Activated T-cell treated with anti-CD3 and anti-CD28 coated beads, Interleukin-2, amount 50 U/mL, for 4 hours (primary cell): Measurements from ENCODE around the gene NGEF. TPM values are rescaled to one million over a fixed set of nuclear protein-coding genes. Genes with fewer than 3 reads are reported as not detected.

Experiments
- ATAC-seq, 2 donors: fragments of 200-7000 bp; cut with Tn5 transposase; one replicate each; pipeline ENCODE4 v1.10.0; 2021
- DNase-seq: peaks from one replicate; pipeline ENCODE4 v3.0.0-alpha.2; 2020
- H3K27me3 Mint-ChIP-seq: one replicate; pipeline ENCODE4 v1.8.0; 2021; ENCODE audit warnings: low read depth, mixed read lengths
- H3K36me3 Mint-ChIP-seq: one replicate; pipeline ENCODE4 v1.8.0; 2022; ENCODE audit warnings: mixed read lengths; ENCODE audit not compliant: insufficient read depth
- H3K4me1 Mint-ChIP-seq: one replicate; pipeline ENCODE4 v1.8.0; 2021; ENCODE audit warnings: low read depth, mixed read lengths
- H3K4me3 Mint-ChIP-seq: one replicate; pipeline ENCODE4 v1.8.0; 2021; ENCODE audit warnings: mild to moderate bottlenecking, moderate library complexity, mixed read lengths
- H3K9me3 Mint-ChIP-seq: one replicate; pipeline ENCODE4 v1.8.0; 2021; ENCODE audit warnings: mixed read lengths
- total RNA-seq, 3 donors: library from RNA; stranded (reverse); gene quantifications; one replicate each; pipeline ENCODE4 v1.2.1, GENCODE V29; 2021

Gene NGEF
- total RNA-seq, 3 donors from 2014 or later: 0.11 to 0.94 (median 0.37) TPM

DNA sequence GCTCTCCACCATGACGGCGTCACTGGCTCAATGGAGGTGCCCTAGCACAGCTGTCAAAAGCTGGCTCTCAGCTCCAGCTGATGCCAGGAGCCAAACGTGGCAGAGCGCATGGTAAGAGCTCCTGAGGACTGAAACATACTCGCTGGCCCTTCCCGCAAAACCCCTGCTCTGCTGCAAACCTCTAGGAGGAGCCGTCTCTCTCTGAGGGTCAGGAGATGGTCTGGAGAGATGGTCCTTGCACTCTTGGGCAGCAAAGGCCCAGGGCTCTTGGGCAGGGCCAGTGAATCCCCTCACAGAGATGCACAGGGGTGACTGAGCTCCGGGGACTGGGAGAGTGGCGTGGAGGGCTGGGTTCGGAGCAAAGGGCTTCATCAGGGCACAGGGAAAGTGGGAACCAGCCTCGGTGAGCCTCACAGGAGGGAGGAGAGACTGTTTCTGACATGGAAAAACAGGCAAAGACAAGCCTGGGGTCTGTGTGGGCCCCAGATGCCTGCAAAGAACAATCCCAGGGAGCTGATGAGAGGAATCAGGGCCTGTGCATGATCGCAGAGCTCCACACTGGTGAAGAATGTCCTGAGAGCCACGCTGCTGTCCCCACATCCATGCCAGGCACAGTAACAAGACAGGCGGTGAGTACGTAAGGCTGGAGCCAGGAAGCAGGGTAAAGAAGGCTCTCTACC lies 125.7 kb downstream of the NGEF start:
- H3K36me3 Mint-ChIP-seq: no peaks in the 10 kb centered on the region
- no peaks in the 10 kb centered on the region for H3K9me3 Mint-ChIP-seq
- no peaks in the 10 kb centered on the region for H3K4me1 Mint-ChIP-seq
- ATAC-seq: no peak
- H3K27me3 Mint-ChIP-seq: peaks cover 16% of the 10 kb centered on the region
- no peak overlapping the region for H3K4me3 Mint-ChIP-seq
- no peak for DNase-seq

DNA sequence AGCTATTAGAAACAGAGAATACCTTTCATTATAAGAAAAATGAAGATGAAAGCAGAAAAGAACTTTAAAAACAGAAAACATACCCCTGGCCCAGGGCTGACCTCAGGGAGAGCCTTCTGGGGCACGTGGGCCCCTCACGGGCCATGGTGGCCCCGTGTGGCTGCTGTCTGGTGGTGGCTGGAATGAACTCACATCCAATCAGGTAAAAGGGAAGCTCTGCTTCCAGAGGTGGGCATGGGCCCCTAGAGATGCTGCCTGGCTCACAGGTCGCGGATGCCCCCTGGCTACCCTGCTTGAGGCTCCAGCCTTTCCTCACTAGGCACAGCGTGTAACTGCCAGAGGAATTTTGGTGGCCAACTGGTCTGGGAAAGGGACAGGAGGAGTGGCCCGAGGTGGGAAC lies 126.4 kb downstream of the NGEF start:
- DNase-seq (no peak), ATAC-seq (no peak)
- no peak overlapping the region for H3K4me3 Mint-ChIP-seq
- H3K27me3 Mint-ChIP-seq: peaks cover 11% of the 10 kb centered on the region
- H3K4me1 Mint-ChIP-seq: no peaks in the 10 kb centered on the region
- no peaks in the 10 kb centered on the region for H3K36me3 Mint-ChIP-seq
- H3K9me3 Mint-ChIP-seq: no peaks in the 10 kb centered on the region

DNA sequence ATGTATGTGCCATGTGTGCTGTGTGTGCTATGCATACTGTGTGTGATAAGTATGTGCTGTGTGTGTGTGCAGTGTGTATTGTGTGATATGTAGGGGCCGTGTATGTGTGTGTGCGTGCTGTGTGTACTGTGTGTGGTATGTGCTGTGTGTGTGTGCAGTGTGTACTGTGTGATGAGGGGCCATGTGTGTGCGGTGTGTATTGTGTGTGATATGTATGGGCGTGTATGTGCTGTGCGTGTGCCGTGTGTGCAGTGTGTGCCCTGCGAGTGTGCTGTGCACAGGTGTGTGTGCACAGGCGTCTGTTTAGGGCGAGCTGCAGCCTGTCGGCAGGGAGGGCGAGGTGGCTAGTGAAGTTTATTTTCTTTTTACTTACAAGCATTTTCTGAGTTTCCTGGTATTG lies 126.9 kb downstream of the NGEF start:
- Mint-ChIP-seq H3K9me3 (no peaks in the 10 kb centered on the region), H3K4me1 (no peaks in the 10 kb centered on the region), H3K27me3 (peaks cover 9% of the 10 kb centered on the region), H3K4me3 (no peak overlapping the region), H3K36me3 (no peaks in the 10 kb centered on the region)
- DNase-seq: no peak
- ATAC-seq: no peak

DNA sequence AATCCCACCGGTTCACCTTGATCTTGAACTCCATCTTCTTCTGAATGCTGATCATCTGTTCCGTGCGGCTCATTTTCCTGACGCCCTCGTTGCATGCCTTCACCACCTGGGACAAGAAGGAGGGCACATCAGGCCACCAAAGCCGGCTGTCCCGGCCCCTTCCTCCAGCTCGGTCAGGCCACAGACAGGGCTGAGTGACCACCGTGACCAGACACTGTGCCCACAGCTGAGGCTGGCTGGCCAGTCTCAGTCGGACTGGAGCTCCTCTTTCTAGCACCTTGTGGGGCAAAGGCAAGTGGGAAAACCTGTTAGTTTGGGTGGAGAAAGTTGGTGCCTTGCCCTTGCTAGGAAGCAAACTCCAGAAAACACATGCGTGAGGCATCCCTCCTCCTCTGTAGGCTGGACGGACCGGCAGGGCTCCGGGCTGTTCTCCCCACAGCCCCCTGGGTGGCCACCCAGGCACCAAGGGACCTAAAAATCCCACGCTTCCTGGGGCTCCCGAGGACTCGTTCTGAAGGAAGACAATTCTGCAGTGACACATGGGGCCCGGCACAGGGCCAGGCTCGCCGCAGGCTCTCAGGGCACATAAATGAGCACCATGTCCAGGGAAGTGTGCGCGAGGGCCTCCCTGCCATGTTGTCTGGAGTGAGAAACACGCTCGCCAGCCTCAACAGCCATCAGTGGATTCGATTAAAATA lies 127.6 kb downstream of the NGEF start:
- H3K4me3 Mint-ChIP-seq: no peak overlapping the region
- DNase-seq: no peak
- H3K9me3 Mint-ChIP-seq: no peaks in the 10 kb centered on the region

DNA sequence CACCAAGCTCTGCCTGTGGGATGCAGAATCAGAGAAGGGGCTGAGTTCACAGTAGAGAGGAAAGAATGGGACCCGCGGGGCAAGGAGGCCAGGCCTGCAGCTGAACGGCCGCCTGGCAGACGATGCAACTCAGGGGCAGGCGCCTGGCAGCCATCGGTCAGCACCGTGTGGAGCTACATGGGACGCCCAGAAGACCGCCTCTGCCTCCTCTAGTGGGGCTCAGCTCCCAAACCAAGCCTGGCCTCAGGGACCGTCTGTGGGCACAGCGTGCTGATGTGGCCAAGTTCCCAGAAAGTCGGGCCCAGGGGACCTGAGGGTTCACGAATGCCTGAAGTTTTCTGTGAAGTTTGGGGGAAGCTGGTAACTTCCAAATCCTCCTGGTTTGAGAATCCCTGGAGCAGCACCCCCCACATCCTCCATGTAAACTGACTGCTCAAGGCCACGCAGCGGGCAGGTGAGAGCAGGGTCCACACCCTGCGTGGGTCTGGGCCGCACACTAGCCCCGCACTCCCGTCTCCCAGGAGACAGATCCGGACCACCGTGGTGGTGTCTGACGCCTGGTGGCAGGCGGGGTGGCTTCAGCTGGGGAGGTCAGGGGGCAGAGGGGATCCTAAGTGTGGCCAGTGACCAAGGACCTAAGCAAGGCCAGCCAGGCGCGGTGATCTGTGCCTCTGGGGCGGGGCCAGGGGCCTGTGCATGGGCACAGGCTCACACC lies 128.3 kb downstream of the NGEF start:
- Mint-ChIP-seq H3K9me3 (no peaks in the 10 kb centered on the region), H3K27me3 (no peaks in the 10 kb centered on the region), H3K4me3 (no peak overlapping the region), H3K4me1 (no peaks in the 10 kb centered on the region), H3K36me3 (no peaks in the 10 kb centered on the region)
- DNase-seq (no peak), ATAC-seq (no peak)

More for the DNA sequence above, 127.6 kb downstream of the NGEF start:
- Mint-ChIP-seq H3K27me3 (peaks cover 2% of the 10 kb centered on the region), H3K4me1 (no peaks in the 10 kb centered on the region), H3K36me3 (no peaks in the 10 kb centered on the region)
- ATAC-seq: no peak

DNA sequence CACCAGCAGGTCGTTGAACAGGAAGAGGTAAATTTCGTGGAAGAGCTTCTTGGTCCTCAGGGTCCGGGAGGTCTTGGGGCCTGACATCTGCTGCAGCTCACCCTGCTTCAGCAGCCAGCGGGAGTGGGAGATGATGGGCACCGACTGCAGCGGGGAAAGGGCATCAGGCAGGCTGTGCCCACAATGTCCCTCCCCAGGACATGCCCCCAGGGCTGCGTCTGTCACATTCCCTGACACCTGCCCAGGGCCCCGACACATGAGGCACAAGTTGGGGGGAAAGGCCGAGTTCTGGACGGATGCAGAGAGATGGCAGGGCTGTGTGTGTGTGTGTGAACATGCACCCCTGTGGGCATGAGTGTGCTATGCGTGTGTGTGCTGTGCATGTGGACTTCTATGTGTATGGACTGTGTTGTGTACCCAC lies 129.0 kb downstream of the NGEF start:
- H3K9me3 Mint-ChIP-seq: no peaks in the 10 kb centered on the region
- no peaks in the 10 kb centered on the region for H3K36me3 Mint-ChIP-seq
- no peaks in the 10 kb centered on the region for H3K4me1 Mint-ChIP-seq
- DNase-seq (no peak), ATAC-seq (no peak)
- no peaks in the 10 kb centered on the region for H3K27me3 Mint-ChIP-seq
- H3K4me3 Mint-ChIP-seq: no peak overlapping the region

DNA sequence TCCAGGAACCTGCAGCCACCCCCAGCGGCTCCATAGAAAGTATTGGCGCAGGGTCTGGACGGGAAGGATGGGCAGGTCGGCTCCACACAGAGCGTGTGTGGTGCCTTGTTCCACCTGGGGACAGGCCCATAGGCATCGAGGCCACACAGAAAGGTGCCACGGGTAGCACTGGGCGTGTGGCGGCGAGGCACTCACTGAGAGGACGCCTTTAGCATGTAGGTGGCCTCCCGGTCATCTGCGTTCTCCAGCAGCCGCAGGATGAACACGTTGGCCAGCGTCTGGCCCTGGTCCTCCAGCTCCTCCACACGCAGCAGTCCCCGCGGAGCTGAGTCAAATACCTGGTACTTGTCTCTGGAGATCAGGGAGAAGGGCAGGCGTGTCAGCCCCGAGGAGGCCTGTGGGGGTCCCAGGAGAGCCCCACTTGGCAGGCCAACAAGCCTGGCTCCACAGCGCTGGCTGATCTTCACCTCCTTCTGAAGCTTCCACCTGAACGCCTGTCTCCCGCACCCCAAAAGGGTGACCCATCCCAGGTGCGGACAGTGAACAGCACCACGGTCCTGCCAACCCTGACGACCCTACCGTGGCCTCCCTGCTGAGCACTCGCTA lies 129.8 kb downstream of the NGEF start:
- H3K4me3 Mint-ChIP-seq: no peak overlapping the region
- no peaks in the 10 kb centered on the region for H3K36me3 Mint-ChIP-seq
- H3K4me1 Mint-ChIP-seq: no peaks in the 10 kb centered on the region
- no peaks in the 10 kb centered on the region for H3K27me3 Mint-ChIP-seq
- ATAC-seq (no peak), DNase-seq (no peak)
- H3K9me3 Mint-ChIP-seq: no peaks in the 10 kb centered on the region

DNA sequence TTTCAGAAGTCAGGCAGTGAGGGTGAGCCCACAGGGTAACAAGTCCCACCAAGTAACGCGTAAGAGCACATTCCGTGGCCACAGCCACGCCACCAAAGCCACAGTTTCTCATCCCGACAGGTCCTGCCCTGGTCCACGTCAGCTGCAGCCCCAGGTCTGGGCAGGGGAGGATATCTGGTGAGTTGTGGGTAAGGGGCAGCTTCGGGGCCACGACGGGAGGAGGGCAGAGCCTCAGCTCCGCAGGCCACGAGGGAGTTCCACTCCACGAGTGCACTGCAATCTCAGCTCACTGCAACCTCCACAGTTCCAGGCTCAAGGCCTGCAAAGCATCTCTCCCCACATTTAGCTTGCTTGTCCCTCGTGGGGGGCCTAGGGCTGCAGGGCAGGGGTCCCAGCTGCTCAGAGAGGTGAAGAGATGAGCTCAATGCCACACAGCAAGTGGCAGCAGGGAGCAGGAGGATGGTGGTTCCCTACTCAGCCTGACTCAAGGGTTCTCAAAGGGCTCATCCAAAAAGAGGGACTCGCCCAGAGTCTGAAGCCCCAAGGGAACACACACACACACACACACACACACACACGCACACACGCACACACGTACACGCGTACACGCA lies 130.4 kb downstream of the NGEF start:
- peaks cover 3% of the 10 kb centered on the region for H3K27me3 Mint-ChIP-seq
- ATAC-seq (no peak), DNase-seq (no peak)
- H3K9me3 Mint-ChIP-seq: no peaks in the 10 kb centered on the region
- no peak overlapping the region for H3K4me3 Mint-ChIP-seq
- H3K36me3 Mint-ChIP-seq: no peaks in the 10 kb centered on the region
- no peaks in the 10 kb centered on the region for H3K4me1 Mint-ChIP-seq

DNA sequence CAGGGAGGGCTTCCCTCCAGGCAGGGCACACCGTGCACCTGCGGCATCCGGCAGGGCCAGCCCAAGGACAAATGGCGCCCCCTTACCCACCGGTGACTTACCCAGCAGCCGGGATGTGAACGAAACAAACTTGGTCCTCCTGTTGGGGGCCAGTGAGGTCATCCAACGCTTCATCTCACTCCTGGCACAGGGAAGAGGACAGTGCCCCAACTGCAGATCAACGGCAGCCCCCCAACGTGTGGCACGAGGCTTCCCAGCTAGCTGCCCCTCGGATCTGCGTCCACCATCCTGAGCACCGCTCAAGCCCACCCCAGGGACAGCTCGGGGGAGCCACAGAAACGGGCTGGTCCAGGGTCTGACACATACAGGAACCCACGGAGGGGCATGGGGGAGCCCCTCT lies 131.0 kb downstream of the NGEF start:
- peaks cover 5% of the 10 kb centered on the region for H3K27me3 Mint-ChIP-seq
- peaks cover 1% of the 10 kb centered on the region for H3K4me1 Mint-ChIP-seq
- no peak overlapping the region for H3K4me3 Mint-ChIP-seq
- H3K36me3 Mint-ChIP-seq: no peaks in the 10 kb centered on the region
- no peak for DNase-seq
- H3K9me3 Mint-ChIP-seq: no peaks in the 10 kb centered on the region
- no peak for ATAC-seq

DNA sequence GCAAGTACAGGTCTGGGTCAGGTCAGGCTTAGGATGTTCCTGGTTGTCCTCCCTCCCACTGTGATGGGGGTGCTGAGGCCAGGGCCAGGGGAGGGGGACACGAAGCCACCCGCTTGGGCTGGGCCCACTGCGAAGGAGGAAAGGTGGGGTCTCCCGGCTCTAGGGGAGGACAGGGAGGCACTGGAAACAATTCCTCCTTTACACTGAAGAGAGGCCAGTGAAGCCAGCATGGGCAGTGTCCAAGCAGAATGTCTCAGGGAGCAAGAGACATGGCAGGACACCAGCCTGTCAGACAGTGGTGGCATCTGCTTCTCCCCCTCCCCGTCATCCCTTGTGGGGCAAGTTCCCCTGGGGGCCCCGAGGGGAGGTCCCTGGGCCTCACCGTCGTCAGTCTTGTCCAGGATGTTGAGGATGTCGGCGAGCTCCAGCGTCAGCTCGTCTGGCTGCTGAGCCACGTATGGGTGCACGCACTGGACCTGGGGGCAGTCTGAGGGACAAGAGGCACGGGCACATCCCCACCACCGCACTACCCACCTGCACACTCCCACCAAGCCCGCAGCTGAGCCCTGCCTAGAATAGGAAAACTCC lies 132.2 kb downstream of the NGEF start:
- DNase-seq: no peak
- no peak for ATAC-seq
- H3K9me3 Mint-ChIP-seq: no peaks in the 10 kb centered on the region
- no peaks in the 10 kb centered on the region for H3K36me3 Mint-ChIP-seq
- H3K27me3 Mint-ChIP-seq: peaks cover 5% of the 10 kb centered on the region
- no peak overlapping the region for H3K4me3 Mint-ChIP-seq
- H3K4me1 Mint-ChIP-seq: peaks cover 1% of the 10 kb centered on the region

DNA sequence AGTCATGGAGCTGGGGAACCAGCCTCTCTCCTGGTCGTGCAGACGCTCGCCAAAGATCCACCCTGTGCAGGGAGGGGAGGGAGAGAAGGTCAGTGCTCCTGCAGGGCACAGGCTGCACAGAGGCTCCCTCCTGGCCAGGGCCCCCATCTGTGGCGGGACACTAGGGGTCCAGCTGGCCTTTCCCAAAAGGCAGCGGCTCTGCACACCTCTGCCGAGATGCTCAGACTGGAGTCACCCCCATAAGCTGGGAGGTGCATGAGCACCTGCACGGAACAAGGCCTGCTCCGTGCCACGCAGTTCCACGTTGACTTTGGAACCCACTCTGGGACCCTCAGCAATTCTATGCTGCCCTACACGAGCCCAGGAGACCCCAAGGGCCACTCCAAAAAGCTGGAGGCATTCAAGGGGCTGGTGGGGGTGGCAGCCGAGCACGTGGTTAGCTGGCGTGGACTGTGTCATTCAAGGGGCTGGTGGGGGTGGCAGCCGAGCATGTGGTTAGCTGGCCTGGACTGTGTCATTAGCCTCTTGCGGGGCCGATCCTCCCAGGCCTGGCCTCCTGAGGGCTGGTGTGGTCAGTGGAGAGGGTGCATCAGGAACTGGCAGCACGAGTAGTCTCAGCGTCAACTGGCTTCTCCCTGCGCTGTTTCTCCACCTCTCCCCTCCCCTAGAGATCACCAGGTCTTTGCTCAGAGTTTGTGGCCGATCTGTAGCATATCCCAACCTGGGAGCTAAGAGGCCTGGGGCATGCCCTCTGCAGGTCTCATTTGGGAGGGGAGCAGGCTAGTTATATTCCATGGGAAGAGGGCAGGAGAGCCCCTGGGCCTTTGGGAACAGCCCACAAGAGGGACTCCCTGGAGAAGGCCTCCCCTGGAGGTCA lies 133.2 kb downstream of the NGEF start:
- H3K4me1 Mint-ChIP-seq: peaks cover 8% of the 10 kb centered on the region
- ATAC-seq (no peak), DNase-seq (no peak)
- peaks cover 14% of the 10 kb centered on the region for H3K27me3 Mint-ChIP-seq
- H3K9me3 Mint-ChIP-seq: no peaks in the 10 kb centered on the region
- H3K4me3 Mint-ChIP-seq: no peak overlapping the region
- H3K36me3 Mint-ChIP-seq: no peaks in the 10 kb centered on the region

DNA sequence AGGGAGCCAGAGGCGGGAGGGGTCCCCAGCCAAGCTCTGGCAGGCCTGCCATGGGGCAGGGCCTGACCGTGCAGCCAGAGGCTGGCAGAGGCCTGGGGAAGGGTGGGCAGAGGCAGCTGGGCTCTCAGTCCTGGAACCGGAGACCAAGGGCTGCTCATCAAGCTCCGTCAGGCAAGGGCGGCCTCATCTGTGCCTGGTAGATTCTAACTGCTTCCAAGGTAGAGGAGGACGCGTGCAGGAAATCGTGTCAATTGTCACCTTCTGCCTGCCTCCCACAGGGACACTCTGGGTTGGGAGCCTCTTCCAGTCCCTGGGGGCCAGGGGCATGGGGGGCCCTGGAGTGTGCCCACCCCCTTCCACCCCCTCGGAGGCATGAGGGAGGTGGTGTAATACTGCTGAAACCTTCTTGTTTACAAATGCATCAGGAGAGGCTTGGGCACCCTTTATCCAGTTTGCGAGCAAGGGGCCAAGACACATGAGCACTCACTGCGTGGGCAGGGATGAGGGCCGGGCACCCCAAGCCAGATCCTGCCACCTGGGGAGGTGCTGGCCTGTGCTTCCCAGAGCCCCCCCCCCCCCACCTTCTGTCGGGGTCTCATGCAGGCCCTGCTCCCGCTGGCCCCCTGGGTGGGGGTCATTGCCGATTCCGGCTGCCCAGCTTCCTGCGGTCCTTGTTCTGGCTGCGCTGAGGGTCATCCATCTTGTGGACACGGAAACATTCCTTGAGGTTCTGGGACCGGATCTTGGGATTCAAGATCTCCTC lies 134.0 kb downstream of the NGEF start:
- H3K9me3 Mint-ChIP-seq: no peaks in the 10 kb centered on the region
- DNase-seq (no peak), ATAC-seq (no peak)
- H3K4me3 Mint-ChIP-seq: no peak overlapping the region
- peaks cover 8% of the 10 kb centered on the region for H3K4me1 Mint-ChIP-seq
- H3K27me3 Mint-ChIP-seq: peaks cover 22% of the 10 kb centered on the region
- H3K36me3 Mint-ChIP-seq: no peaks in the 10 kb centered on the region
